Activated CD4-positive, alpha-beta T cell treated with anti-CD3 and anti-CD28 coated beads for 48 hours (primary cell): ENCODE measurements around the gene SUPT20HL2.
"Not testable (repeated sequence)": the region's sequence is repeated elsewhere in the genome, so short reads cannot be mapped to it uniquely, and the experiment has no call there.

Source experiments
- DNase-seq: peaks from one replicate; pipeline ENCODE4 v3.0.0-alpha.2; 2020

Gene SUPT20HL2

DNA sequence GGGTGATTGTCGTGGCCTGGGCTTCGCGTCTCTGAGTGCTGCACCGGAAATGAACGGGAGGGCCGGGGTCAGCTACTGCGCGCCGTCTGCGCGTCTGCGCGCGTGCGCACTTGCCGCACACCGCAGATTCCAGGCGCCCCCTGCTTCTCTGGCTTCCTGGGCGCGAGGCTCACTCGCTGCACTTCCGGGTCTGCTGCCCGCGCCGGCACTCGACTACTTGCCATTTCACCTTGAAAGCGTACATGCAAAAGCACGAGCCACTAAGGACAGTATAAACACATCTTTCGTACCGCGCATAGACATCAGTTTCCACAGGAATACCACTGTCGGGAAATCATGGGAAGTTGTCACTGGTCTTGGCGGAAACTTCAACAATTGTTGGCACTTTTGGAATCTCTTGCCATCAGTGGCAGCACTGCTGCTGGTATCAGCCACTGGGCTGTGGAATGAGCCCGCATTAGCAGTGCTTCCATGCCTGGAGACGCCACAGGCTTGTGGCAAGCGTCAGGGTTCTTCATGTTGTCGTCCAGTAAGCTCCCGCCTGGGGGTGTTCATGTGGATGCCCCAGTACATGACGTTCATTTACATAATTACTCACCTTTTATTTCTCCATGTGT, at the start of gene SUPT20HL2:
TSS of gene SUPT20HL2 (minus strand) at position 51 of the 617 bp plus-strand sequence. CDS start 754 bp downstream, outside the sequence.
- DNase-seq: no peak

DNA sequence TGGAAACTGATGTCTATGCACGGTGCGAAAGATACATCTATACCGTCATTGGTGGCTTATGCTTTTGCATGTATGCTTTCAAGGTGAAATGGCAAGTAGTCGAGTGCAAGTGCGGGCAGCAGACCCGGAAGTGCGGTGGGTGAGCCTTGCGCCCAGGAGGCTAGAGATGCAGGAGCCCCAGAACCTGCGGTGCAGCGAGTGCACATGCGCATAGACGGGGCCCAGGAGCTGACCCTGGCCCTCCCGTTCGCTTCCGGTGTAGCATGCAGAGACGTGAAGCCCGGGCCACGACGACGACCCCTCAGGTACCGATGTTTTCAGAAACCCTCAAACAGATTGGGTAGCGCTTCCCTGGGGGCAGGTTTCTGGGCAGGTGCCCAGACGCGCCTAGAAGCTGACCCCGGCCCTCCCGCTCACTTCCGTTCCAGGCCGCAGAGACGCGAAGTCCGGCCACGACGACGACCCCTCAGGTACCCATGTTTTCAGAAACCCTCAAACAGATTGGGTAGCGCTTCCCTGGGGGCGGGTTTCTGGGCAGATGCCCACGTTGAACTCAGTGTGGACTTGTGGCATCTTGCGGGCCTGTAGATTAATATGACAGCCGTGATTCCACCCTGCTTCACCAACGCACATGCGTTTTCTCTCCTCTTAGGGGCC, 48.3 kb upstream of the SUPT20HL2 start:
- DNase-seq: not testable (repeated sequence)

DNA sequence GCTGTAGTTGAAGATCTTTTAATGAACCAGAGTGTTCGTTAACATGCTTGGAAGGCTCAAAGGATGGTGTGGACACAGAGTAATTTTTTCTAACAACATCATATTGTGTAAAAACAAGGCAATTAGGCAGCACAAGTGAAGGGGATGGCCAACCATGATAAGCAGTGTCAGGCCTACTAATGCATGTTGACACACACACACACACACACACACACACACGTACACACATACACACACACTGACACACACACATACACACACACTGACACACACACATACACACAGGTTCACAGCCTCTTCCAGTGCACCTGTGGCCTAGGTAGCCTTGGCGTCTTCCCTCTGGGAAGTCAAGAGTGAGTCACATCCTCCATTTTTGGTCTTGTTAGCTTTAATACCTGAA, 46.4 kb upstream of the SUPT20HL2 start, which contains the start of gene SUPT20HL1:
TSS of gene SUPT20HL1 (plus strand) at position 368 of the 400 bp plus-strand sequence. CDS start 2,122 bp downstream, outside the sequence.
- no peak for DNase-seq

DNA sequence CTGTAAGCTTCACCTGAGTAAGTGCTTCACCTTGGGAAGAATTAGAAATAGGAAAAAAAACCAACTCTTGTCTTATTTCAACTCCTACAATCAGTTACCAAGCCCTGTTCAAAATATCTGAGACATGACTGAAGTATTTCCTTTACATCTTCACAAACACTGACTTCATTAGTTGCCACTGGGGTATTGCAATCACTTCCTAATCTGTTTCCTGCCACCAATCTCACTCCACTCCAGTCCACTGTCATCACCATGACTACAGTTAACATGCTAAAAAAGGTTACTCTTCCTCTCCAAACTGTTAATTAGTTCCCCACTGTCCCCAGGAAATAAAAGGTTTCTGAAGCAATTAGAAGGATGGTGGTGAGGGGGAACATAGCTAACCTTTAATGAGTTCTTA, 43.2 kb upstream of the SUPT20HL2 start:
- no peak for DNase-seq

DNA sequence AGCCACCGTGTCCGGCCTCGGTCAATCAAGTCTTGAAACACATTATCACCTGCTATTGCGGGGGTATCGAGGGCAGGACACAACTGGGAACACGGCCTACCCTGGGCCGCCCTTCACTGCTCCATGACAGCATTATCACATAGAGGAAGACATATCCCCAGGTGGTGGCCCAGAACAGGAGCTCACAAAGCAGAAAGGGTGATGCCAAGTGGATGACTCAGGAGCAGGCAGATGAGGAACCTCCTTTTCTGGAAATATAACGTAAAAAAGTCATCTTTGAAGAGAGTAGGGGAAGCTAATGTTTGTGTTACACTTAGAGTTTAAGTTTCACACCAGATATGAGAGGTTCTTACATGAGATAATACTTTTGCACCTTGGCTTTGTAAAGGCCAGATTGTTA, 41.2 kb upstream of the SUPT20HL2 start:
- no peak for DNase-seq

DNA sequence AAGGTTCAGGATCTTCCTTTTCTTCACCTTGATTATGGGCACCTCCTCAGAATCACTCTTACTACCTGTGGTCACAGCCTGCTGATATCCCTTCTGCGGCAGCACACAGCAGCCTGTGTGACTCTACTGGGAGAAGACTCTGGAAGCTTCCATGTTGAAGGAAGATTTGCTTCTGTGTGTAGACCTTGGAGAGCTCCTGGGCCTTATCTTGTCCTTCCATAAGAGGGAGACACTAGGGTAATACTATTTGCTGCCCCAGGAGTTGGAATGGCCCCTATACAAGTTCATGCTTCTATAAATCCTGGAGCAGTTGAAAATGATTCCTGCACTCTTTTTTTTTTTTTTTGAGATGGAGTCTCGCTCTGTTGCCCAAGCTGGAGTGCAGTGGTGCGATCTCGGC, 36.3 kb upstream of the SUPT20HL2 start:
- DNase-seq: no peak

DNA sequence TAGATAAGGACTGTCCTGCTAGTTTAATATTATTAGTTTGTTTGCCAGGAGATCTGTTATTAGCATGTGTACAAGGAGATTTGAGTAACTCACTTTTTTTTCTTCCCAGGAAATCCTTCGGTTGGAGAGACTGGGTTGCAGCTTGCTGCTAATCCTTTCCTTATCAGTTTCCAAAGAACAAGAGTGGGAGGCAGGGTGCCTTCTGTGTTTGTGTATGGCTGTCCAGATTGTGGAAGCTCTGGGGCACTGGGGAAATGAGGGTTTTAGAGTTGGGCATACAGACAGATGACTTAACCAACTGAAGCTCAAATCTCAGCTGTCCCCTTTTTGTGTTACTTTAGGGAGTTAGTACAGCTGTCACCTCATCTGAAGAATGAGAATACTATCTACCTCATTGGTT, 34.0 kb upstream of the SUPT20HL2 start:
- no peak for DNase-seq

DNA sequence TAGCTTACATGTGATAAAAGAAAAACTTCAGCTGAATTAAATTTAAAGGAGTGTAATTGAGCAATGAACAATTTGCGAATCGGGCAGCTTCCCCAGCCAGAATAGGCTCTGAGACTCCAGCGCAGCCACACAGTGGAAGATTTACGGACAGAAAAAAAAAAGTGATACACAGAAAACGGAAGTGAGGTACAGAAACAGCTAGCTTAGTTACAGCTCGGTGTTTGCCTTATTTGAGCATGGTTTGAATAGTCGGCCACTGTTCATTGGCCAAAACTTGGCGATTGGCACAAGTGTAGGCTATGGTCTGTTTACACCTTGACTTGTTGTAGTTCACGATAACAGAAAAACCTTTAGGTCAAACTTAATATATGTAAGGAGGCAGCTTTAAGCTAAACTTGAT, 29.9 kb upstream of the SUPT20HL2 start:
- DNase-seq: peak; percentile 5

DNA sequence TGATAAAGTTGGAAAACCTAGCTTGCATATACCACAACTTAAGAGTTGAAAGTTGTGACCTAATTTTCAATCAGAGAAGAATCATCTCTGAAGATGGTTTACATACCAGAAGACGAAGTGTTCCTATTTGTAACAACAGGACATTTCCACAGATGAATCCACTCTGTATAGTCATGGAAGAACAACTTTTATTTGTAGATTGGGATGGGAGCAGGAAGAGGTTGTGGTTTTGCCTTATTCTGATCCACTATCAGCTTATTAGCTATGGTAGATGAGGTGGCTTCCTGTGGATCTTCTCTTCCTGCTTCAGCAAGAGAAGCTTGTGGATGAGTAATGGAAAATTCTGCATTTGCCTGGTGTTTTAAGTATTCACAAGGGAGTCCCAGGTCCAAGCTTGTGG, 27.9 kb upstream of the SUPT20HL2 start:
- no peak for DNase-seq

DNA sequence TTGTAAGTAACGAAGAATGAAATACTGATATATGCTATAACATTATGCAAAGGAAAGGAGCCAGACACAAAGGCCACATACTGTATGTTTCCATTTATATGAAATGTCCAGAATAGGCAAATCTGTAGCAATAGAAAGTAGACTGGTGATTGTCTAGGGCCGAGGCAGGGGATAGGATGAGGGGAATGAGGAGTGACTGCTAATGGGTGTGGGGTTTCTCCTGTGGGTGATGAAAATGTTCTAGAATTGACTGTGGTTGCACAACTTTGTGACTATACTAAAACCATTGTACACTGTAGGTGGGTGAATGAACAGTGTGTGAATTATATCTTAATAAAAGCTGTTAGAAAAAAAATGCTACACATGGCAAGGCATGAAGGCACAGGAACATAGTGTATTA, 26.6 kb upstream of the SUPT20HL2 start:
- DNase-seq: no peak

DNA sequence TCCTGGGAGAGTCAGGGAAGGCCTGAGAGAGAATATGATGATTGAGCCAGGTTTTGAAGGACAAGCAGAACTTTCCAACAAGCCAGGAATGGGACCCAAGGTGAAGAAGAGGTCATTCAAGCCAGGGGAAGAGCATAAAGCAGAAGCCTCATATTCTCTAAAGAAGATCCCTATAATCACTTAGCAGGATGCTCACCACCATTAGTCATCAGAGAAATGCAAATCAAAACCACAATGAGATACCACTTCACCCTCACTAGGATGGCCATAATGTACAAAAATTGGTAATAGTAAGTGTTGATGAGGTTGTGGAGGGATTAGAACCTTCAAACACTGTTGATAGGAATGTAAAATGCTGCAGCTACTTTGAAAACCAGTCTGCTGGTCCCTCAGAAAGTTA, 26.0 kb upstream of the SUPT20HL2 start:
- DNase-seq: no peak

DNA sequence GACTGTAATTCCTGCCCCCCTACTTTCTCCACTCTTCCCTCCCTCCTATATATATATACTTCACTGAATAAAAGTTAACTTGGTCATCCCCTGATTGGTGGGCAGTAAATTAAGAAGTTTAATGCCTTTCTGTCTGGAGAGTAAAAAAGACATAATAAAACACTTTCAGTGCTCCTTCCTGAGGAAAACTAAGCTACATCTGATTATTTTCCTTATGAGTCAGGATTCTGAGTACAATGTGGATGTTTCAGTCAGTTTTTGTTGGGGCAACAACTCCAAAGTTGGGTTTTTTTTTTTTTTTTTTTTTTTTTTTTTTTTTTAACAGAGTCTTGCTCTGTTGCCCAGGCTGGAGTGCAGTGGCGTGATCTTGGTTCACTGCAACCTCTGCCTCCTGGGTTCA, 22.0 kb upstream of the SUPT20HL2 start:
- no peak for DNase-seq

DNA sequence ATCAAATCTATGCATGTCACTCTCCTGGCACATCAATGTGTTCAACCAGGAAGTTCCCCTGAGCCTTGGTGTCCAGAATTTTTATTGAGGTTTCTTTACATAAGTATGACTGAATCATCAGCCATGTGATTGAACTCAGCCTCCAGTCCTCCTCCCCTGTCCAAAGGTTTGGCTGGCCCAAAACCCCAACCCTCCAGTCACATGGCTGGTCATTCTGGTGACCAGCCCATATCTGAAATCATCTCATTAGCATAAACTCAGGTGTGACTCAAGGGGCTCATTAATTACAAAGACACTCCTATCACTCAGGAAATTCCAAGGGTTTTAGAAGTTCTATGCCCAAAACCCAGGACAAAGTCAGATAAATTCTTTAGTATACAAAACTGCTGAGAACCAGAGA, 20.6 kb upstream of the SUPT20HL2 start:
- no peak for DNase-seq

DNA sequence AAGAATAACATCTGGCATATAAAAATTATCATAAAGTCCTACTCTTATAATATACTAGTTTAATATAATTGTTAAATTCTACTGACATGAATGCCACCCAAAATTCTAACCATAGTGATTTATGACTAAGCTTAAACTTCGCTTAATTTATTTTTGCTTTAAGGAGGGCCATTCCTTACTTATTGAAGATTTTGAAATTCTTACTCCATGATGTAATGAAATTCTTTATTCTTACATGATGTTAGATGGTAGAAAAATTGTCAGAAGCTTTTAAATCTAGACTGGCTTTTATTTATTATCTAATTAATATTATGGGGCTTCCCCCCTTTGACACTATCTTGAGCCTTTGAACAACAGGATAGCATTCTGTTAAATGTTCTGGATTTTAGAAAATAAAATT, 19.5 kb upstream of the SUPT20HL2 start:
- no peak for DNase-seq

DNA sequence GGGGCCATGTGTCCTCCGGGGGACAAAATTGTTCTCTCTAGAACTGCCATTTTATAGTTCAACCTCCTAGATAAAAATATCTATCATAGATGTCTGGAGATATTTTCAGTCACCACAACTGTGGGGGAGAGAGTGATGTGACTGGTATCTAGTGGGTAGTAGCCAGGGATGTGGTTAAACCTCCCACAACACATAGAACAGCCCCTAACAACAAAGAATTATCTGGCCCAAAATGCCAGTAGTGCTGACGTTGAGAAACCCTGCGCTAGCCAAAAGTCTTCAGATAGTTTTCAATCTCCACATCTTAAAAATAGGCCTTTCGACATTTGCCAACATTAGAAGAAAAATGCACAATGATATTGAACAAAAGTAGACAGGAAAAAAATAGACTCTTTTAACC, 19.0 kb upstream of the SUPT20HL2 start:
- DNase-seq: no peak

DNA sequence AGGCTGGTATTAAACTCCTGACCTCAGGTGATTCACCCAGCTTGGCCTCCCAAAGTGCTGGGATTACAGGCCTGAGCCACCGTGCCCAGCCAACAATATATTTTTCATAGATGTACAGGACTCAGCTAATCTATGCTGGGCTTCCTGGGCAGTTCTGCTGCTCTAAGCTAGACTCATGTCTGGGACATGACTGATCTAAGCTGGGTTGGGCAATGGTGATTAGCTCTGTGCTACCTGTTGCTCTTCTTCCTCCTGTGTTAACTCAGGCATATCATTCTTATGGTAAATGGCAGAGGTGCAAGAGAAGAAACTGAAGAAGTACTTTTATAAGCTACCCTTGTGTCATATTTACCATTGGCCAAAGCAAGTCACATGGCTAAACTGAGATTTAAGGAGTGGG, 11.4 kb upstream of the SUPT20HL2 start:
- no peak for DNase-seq

DNA sequence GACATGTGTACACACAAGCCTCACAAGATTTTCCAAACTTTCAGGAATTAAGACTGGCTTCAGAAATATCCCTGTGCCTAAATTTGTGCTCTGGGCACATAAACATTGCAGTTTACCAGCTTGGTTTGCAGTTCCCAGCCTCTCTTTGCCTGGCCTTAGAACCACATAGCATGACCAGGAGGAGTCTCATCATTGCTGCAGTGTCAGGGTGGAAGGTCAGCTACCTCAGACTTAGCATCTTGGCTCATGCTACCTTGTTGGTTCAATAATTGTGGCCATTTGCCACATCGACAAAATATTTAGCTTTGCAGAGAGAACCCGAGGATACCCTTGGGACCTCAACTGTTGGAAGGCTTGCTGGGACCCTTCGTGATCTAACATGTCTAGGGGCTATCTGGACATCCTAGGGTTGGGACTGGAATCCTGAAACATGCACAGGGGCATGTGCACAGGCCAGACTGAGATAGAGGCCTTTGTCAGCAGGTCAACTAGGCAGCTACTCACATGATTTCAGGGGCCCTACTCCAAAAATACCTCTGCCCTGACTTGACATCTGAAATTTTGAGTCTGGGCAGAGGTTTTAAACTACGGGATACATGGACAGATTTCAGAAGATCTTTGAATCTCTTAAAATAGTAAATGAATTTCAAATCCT, 8.0 kb upstream of the SUPT20HL2 start:
- no peak for DNase-seq

DNA sequence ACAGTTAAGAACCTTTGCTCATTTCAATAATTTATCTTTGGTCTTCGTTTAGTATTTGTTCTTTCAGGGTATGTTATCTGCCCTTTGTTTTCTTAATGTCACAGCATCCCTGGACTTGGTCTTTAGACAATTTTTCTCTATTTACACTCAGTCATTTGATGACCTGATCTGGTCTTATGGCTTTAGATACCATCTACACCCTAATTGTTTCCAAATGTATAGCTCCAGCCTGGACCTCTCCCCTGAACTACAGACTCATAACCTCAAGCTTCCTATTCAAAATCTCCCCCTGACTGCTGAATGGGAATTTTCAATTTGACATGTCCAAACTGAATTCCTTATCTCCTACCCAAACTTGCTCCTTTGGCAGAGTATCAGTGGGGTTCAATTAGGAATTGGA, 3.7 kb upstream of the SUPT20HL2 start:
- no peak for DNase-seq

DNA sequence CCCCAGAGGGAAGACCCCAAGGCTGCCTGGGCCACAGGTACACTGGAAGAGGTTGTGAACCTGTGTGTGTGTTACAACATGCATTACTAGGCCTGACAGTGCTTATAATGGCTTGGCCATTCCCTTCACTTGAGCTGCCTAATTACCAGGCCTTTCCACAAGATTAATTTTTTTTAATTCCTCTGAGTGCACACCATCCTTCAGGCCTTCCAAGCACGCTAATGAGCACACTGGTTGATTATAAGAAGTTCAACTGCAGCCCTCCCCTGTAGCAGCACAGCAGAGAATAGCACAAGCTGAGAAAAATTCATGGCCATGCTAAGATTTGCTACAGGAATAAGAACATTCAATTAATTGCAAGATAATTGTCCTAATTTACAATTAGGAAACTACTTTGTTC, 2.2 kb upstream of the SUPT20HL2 start:
- no peak for DNase-seq

DNA sequence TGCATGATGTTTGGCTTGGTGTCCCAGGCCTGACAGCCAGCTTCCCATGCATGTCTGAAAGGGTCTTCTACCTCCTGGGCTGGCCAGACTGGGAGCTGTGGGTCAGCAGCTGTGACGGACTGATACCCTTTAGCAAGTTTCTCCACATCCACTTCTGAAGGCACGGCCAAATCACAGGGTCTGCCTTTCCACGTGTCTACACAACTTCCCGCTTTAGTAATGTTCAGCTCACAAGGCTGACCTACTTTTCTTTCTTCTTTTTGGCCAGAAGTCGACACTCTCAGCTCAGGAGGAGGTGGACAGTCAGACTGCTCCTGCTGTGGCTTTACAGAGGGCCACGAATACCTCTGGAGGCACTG, 1.6 kb downstream of the SUPT20HL2 start:
- not testable (repeated sequence) for DNase-seq

DNA sequence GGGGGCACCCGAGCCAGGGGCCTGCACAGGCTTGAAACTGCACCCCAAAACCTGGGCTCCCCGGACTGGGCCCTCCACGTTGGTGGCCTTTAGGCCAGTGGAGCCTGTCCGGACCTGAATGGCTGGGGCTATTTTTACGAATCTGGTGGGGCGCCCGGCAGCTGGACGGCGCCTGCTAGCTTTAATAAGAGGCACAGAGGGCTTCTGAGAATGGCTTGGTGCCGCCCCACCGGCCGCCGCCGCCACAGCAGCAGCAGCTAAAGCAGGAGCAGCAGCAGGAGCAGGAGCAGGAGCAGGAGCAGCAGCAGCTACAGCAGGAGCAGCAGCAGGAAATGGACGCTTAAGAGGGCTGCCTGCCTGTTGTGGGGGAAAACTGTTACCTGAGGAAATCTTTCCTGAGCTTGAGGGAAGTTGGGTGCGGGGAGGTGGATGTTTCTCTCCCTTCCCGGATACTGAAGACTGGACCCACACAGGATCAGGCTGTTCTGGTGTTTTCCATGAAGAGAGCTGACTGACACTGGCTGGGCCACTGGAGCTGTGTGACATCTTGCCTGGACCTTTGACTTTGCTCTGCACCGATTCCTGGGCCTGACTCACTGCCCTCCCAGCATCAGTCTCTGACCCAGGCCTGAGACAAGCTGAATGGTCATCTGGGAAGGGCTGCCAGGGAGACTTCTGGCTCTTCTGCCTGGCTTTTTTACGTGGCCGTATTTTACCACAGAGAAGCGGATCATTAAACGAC, 2.2 kb downstream of the SUPT20HL2 start:
- not testable (repeated sequence) for DNase-seq

DNA sequence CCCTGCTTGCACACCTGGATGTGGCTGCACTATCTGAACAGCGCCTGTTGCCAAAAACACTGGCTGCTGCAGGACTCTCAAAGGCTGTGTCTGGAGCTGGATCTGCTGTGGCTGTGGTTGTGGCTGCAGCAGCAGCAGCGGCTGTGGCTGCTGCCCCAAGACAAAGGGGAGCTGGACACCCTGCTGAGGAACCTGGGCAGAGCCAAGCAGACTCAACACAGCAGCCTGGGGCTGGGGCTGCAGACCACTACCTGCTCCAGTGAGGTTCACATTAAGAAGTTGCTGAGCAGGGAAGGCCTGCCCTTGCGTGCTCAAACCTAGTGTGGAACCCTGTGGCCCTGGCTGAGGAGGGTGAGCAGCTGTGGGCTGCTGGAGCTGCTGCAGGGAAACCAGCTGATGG, 3.0 kb downstream of the SUPT20HL2 start:
- DNase-seq: not testable (repeated sequence)

DNA sequence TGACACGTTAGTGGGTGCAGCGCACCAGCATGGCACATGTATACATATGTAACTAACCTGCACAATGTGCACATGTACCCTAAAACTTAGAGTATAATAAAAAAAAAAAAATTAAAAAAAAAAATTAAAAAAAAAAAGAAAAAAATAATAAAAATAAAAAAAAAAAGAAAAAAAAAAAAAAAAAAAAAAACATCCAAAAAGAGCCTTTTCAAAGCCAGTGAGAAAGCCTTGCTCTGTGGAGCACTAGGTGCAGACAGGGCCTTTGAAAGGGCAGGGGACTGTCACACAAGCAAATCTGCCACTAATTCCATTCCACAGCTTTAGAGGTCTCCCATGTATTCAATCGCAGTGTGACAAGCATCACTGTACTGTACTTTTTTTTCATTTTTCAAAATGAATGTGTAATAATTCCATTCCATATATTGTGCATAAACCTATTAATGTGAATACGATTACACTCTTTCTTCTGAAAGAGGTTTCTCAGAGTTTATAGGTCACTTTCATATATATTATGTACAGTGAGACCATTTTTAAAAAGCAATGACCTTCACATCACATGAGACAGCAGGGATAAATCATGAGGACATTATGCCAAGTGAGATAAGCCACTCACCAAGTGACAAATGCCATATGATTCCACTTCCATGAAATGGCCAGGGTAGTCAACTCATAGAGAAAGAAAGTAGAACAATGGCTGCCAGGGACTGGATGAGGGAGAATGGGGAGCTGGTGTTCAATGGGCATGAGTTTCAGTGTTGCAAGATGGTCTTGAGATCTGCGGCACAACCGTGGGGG, 4.1 kb downstream of the SUPT20HL2 start:
- not testable (repeated sequence) for DNase-seq
